Neural cell (in vitro differentiated cells): ENCODE data around the gene UBE3D. TPM values are rescaled to one million over a fixed set of nuclear protein-coding genes. Genes with fewer than 3 reads are reported as not detected.

Experiments used
- H2AFZ ChIP-seq: fragments of 200-600, 300-800 bp; sonication (generic), shearing (Covaris generic); 2 replicates; pipeline ENCODE4 v1.6.0; 2014; ENCODE audit warnings: low read depth, mild to moderate bottlenecking, antibody characterized with exemption, low read length, moderate library complexity
- H3F3A ChIP-seq: fragments of 200-600 bp; shearing (Covaris generic); 2 replicates; pipeline ENCODE4 v1.6.1; 2016; ENCODE audit warnings: mild to moderate bottlenecking, moderate library complexity, mixed read lengths, antibody characterized with exemption, low read length; ENCODE audit not compliant: insufficient read depth, poor library complexity, severe bottlenecking
- H3K27ac ChIP-seq: fragments of 200-600, 300-800 bp; sonication (generic), shearing (Covaris generic); 2 replicates; pipeline ENCODE4 v1.5.1; 2014; ENCODE audit warnings: mild to moderate bottlenecking, low read length, moderate library complexity
- H3K27me3 ChIP-seq: fragments of 300-800, 200-600 bp; sonication (generic), shearing (Covaris generic); 2 replicates; pipeline ENCODE4 v1.6.0; 2014; ENCODE audit warnings: mild to moderate bottlenecking, low read depth, low read length, moderate library complexity; ENCODE audit not compliant: insufficient read depth
- H3K36me3 ChIP-seq: fragments of 300-800, 200-600 bp; sonication (generic), shearing (Covaris generic); 2 replicates; pipeline ENCODE4 v1.5.1; 2014; ENCODE audit warnings: mild to moderate bottlenecking, antibody characterized with exemption, low read length, moderate library complexity; ENCODE audit not compliant: insufficient read depth
- H3K4me2 ChIP-seq: fragments of 300-800, 200-600 bp; sonication (generic), shearing (Covaris generic); 2 replicates; pipeline ENCODE4 v1.6.0; 2014; ENCODE audit warnings: mild to moderate bottlenecking, low read length
- H3K4me3 ChIP-seq: fragments of 300-800, 200-600 bp; sonication (generic), shearing (Covaris generic); 2 replicates; pipeline ENCODE4 v1.5.1; 2014; ENCODE audit warnings: mild to moderate bottlenecking, low read length, moderate library complexity
- H3K79me2 ChIP-seq: fragments of 200-600 bp; shearing (Covaris generic); replicated peaks from 2 replicates; pipeline ENCODE4 v1.6.0; 2014; ENCODE audit warnings: mild to moderate bottlenecking, low read length, moderate library complexity; ENCODE audit not compliant: insufficient read depth
- H3K9ac ChIP-seq: fragments of 300-800, 200-600 bp; sonication (generic), shearing (Covaris generic); 2 replicates; pipeline ENCODE4 v1.6.1; 2016; ENCODE audit warnings: mild to moderate bottlenecking, low read length, mixed read lengths
- H3K9me2 ChIP-seq: fragments of 200-600 bp; shearing (Covaris generic); 2 replicates; pipeline ENCODE4 v1.6.1; 2016; ENCODE audit warnings: mild to moderate bottlenecking, low read length, mixed read lengths; ENCODE audit not compliant: insufficient read depth
- H3K9me3 ChIP-seq: fragments of 200-600, 300-800 bp; sonication (generic), shearing (Covaris generic); 2 replicates; pipeline ENCODE4 v1.6.1; 2016; ENCODE audit warnings: mild to moderate bottlenecking, mixed run types, low read length, moderate library complexity, mixed read lengths
- H4K20me1 ChIP-seq: fragments of 200-600 bp; shearing (Covaris generic); 2 replicates; pipeline ENCODE4 v1.6.1; 2016; ENCODE audit warnings: mild to moderate bottlenecking, mixed run types; ENCODE audit not compliant: insufficient read depth
- CTCF ChIP-seq: fragments of 450-650 bp; IDR thresholded peaks from 2 replicates; pipeline ENCODE4 v1.5.1; 2014; ENCODE audit warnings: antibody characterized with exemption, mild to moderate bottlenecking, moderate library complexity; ENCODE audit not compliant: poor library complexity, severe bottlenecking
- EP300 ChIP-seq: fragments of 450-650 bp; conservative IDR thresholded peaks from 2 replicates; pipeline ENCODE4 v1.6.1; 2014; ENCODE audit warnings: antibody characterized with exemption, mild to moderate bottlenecking, moderate library complexity; ENCODE audit not compliant: poor library complexity, severe bottlenecking
- EZH2 ChIP-seq: fragments of 200-600, 300-800 bp; shearing (Covaris generic), sonication (generic); IDR thresholded peaks from 2 replicates; pipeline ENCODE4 v1.6.1; 2014; ENCODE audit warnings: antibody characterized with exemption, low read length, borderline replicate concordance, mild to moderate bottlenecking; ENCODE audit not compliant: insufficient read depth, poor library complexity, severe bottlenecking
- MXI1 ChIP-seq: fragments of 450-650 bp; conservative IDR thresholded peaks from 2 replicates; pipeline ENCODE4 v1.6.1; 2014; ENCODE audit warnings: antibody characterized with exemption, mild to moderate bottlenecking; ENCODE audit not compliant: poor library complexity, severe bottlenecking
- POLR2AphosphoS5 ChIP-seq: IDR thresholded peaks from 2 replicates; pipeline ENCODE4 v1.6.1; 2012
- REST ChIP-seq: IDR thresholded peaks from 2 replicates; pipeline ENCODE4 v1.6.1; 2012; ENCODE audit warnings: borderline replicate concordance
- SMC3 ChIP-seq: fragments of 450-650 bp; conservative IDR thresholded peaks from 2 replicates; pipeline ENCODE4 v1.6.1; 2014; ENCODE audit warnings: antibody characterized with exemption, mild to moderate bottlenecking, moderate library complexity; ENCODE audit not compliant: poor library complexity
- TAF1 ChIP-seq: IDR thresholded peaks from 2 replicates; pipeline ENCODE4 v1.6.1; 2012; ENCODE audit warnings: low read depth
- polyA plus RNA-seq: library from polyadenylated mRNA; depleted of rRNA; stranded (reverse); fragments of >200 nt; gene quantifications from 2 replicates; pipeline ENCODE4 v1.2.3, GENCODE V29; 2014

UBE3D gene
- polyA plus RNA-seq, 1 donor from 2014 or later: 11.6 TPM

DNA sequence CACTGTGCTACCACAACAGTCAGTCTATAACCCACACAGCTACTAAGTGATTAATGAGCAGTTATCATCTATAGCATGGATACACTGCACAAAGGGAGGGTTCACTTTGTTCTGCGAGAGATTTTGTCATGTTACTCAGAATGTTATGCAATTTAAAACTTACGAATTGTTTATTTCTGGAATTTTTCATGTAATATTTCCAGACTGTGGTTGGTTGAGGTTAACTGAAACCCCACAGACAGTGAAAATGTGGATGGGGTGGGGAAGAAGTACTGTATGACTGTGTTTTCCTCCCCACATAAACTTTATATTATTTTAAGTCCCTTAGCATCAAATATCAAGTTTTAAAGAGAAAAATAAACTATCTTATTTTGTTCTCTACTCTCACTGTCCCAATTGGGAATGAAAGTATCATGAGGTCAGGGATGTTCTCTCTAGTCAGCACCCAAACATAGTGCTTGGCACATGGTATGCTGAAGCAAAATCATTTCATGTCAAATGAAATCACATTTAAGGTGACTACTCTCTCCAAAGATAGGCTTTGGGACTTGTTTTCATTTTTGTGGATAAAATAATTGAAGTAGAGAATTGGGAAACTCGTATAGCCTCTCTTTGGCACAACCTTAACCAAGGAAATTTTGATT lies 27.2 kb upstream of the UBE3D start:
- H4K20me1 ChIP-seq: no peaks in the 10 kb centered on the region
- no peaks in the 10 kb centered on the region for H3K9me3 ChIP-seq
- no peak for TF ChIP-seq CTCF
- TF ChIP-seq EP300: no peak
- TF ChIP-seq EZH2: no peak
- TF ChIP-seq SMC3: no peak
- no peak for TF ChIP-seq TAF1
- TF ChIP-seq POLR2AphosphoS5: no peak
- TF ChIP-seq REST: no peak
- no peaks in the 10 kb centered on the region for H3F3A ChIP-seq
- H3K27ac ChIP-seq: no peak overlapping the region
- H3K79me2 ChIP-seq: peaks cover 23% of the 10 kb centered on the region
- no peaks in the 10 kb centered on the region for H3K27me3 ChIP-seq
- no peak overlapping the region for H3K4me2 ChIP-seq
- no peak overlapping the region for H3K9ac ChIP-seq
- H3K9me2 ChIP-seq: no peaks in the 10 kb centered on the region
- H3K36me3 ChIP-seq: peaks cover 5% of the 10 kb centered on the region
- H2AFZ ChIP-seq: no peak overlapping the region
- no peak overlapping the region for H3K4me3 ChIP-seq

DNA sequence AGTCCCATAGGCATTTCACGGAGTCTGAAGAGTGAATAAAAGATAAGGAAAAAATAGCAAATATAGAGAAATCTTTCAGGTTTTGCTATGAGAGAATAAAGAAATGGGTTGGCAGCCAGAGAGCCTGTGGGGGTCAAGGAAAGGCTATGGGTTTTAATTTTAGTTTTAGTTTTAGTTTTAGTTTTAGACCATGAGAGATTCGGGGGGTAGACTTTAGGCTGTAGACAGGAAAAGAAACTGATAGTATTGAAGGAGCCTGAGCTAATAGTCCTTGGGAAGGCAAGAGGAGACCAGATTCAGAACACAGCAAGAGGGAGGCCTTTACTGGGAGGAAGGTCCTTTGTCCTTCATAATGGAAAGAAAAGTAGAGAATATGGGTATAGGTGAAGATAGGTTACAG lies 21.1 kb upstream of the UBE3D start:
- Histone ChIP-seq H3K9me3 (no peaks in the 10 kb centered on the region), H3K4me3 (no peak overlapping the region), H3K27me3 (no peaks in the 10 kb centered on the region), H3K4me2 (no peak overlapping the region), H3K9ac (no peak overlapping the region), H2AFZ (no peak overlapping the region), H3K27ac (no peak overlapping the region), H3K36me3 (no peaks in the 10 kb centered on the region), H3K9me2 (no peaks in the 10 kb centered on the region), H3K79me2 (peaks cover 18% of the 10 kb centered on the region), H4K20me1 (no peaks in the 10 kb centered on the region), H3F3A (no peaks in the 10 kb centered on the region)
- TF ChIP-seq TAF1 (no peak), SMC3 (no peak), EP300 (no peak), CTCF (no peak), MXI1 (no peak)
